Liver (tissue), 9 donors: ENCODE data around the gene MYL6. TPM values are rescaled to one million over a fixed set of nuclear protein-coding genes. Genes with fewer than 3 reads are reported as not detected.

Experiments used
- DNase-seq: peaks from one replicate; pipeline ENCODE4 v3.0.0-alpha.2; 2017; ENCODE audit warnings: low spot score
- H3K27ac ChIP-seq, 2 donors: one replicate each; pipeline ENCODE4 v1.7.0; 2013; ENCODE audit warnings: inconsistent platforms in 2 of 2, low read length in 2 of 2, control low read depth in 1 of 2, low read depth in 1 of 2, mild to moderate bottlenecking in 1 of 2
- H3K27me3 ChIP-seq, 4 donors: one replicate each; pipeline versions ENCODE4 v1.6.1 to v1.7.0; 2013; ENCODE audit warnings: low read length in 3 of 4, inconsistent platforms in 1 of 4, mild to moderate bottlenecking in 1 of 4, moderate library complexity in 1 of 4; ENCODE audit not compliant: control insufficient read depth in 4 of 4, insufficient read depth in 4 of 4
- H3K36me3 ChIP-seq, 4 donors: one replicate each; pipeline versions ENCODE4 v1.6.1 to v1.7.0; 2013; ENCODE audit warnings: low read length in 3 of 4, mild to moderate bottlenecking in 3 of 4, low read depth in 1 of 4, moderate library complexity in 1 of 4; ENCODE audit not compliant: control insufficient read depth in 4 of 4, insufficient read depth in 3 of 4
- H3K4me1 ChIP-seq, 4 donors: one replicate each; pipeline versions ENCODE4 v1.6.1 to v1.7.0; 2013; ENCODE audit warnings: low read length in 3 of 4, mild to moderate bottlenecking in 3 of 4, moderate library complexity in 1 of 4; ENCODE audit not compliant: control insufficient read depth in 4 of 4, insufficient read depth in 4 of 4
- H3K4me3 ChIP-seq, 3 donors: one replicate each; pipeline versions ENCODE4 v1.6.1 to v1.7.0; 2013; ENCODE audit warnings: low read length in 3 of 3, control low read depth in 1 of 3, low read depth in 1 of 3, mild to moderate bottlenecking in 1 of 3
- H3K9ac ChIP-seq, 2 donors: one replicate each; pipeline ENCODE4 v1.7.0; 2013; ENCODE audit warnings: low read length in 2 of 2, mild to moderate bottlenecking in 2 of 2, moderate library complexity in 2 of 2, control low read depth in 1 of 2, low read depth in 1 of 2
- H3K9me3 ChIP-seq, 4 donors: one replicate each; pipeline versions ENCODE4 v1.6.1 to v1.7.0; 2013; ENCODE audit warnings: low read length in 3 of 4; ENCODE audit not compliant: control insufficient read depth in 4 of 4
- EGR1 ChIP-seq, 2 donors: IDR thresholded peaks; 2 replicates each; pipeline ENCODE4 v1.6.1; 2016 to 2018; ENCODE audit warnings: antibody characterized with exemption in 2 of 2, low read depth in 2 of 2
- FOXA1 ChIP-seq: IDR thresholded peaks from 2 replicates; pipeline ENCODE4 v1.6.1; 2016; ENCODE audit warnings: antibody characterized with exemption
- FOXA2 ChIP-seq: IDR thresholded peaks from 2 replicates; pipeline ENCODE4 v1.6.1; 2016; ENCODE audit warnings: antibody characterized with exemption
- GABPA ChIP-seq, 2 donors: IDR thresholded peaks in 1 of 2; conservative IDR thresholded peaks in 1 of 2; 2 replicates each; pipeline ENCODE4 v1.6.1; 2016; ENCODE audit warnings: antibody characterized with exemption in 2 of 2, mild to moderate bottlenecking in 1 of 2, moderate library complexity in 1 of 2
- HNF4A ChIP-seq, 2 donors: conservative IDR thresholded peaks; 2 replicates each; pipeline ENCODE4 v1.6.1; 2016; ENCODE audit warnings: antibody characterized with exemption in 2 of 2, mild to moderate bottlenecking in 2 of 2
- HNF4G ChIP-seq: IDR thresholded peaks from 2 replicates; pipeline ENCODE4 v1.6.1; 2016; ENCODE audit warnings: antibody characterized with exemption
- JUND ChIP-seq, 2 donors: IDR thresholded peaks; 2 replicates each; pipeline ENCODE4 v1.6.1; 2016; ENCODE audit warnings: antibody characterized with exemption in 2 of 2
- NR2F2 ChIP-seq: IDR thresholded peaks from 2 replicates; pipeline ENCODE4 v1.6.1; 2016; ENCODE audit warnings: antibody characterized with exemption
- RAD21 ChIP-seq, 2 donors: IDR thresholded peaks; 2 replicates each; pipeline ENCODE4 v1.6.1; 2016; ENCODE audit warnings: antibody characterized with exemption in 2 of 2, mild to moderate bottlenecking in 2 of 2
- REST ChIP-seq: IDR thresholded peaks from 2 replicates; pipeline ENCODE4 v1.6.1; 2016; ENCODE audit warnings: antibody characterized with exemption, mild to moderate bottlenecking
- RXRA ChIP-seq, 2 donors: IDR thresholded peaks; 2 replicates each; pipeline ENCODE4 v1.6.1; 2017 to 2018; ENCODE audit warnings: antibody characterized with exemption in 2 of 2, mild to moderate bottlenecking in 1 of 2
- SP1 ChIP-seq: IDR thresholded peaks from 2 replicates; pipeline ENCODE4 v1.6.1; 2018; ENCODE audit warnings: antibody characterized with exemption, mild to moderate bottlenecking
- YY1 ChIP-seq: IDR thresholded peaks from 2 replicates; pipeline ENCODE4 v1.6.1; 2016; ENCODE audit warnings: antibody characterized with exemption, mild to moderate bottlenecking
- WGBS: extraction: QIAGEN DNeasy Blood & Tissue Kit; methylation state at CpG from one replicate; pipeline ENCODE4 v1.1.7; 2013; 5-methylcytosine and 5-hydroxymethylcytosine counted together
- polyA plus RNA-seq, 2 donors: library from polyadenylated mRNA; stranded (reverse) in 1 of 2; unstranded in 1 of 2; fragments of 200-250 nt in 1 of 2; fragments of >200 nt in 1 of 2; fragmentation: Nextera tagmentation in 1 of 2; extraction: Ambion mirVana in 1 of 2; gene quantifications; one replicate each; pipeline versions ENCODE4 v1.2.1 to v1.2.3, GENCODE V29; 2013 to 2015
- total RNA-seq, 2 donors: library from RNA; depleted of rRNA; stranded (reverse); fragments of >200 nt; gene quantifications; one replicate each; pipeline ENCODE4 v1.2.3, GENCODE V29; 2014
- TF ChIP-seq, protein P1 (sequence below): IDR thresholded peaks from 2 replicates; pipeline ENCODE4 v1.6.1; 2016; ENCODE audit warnings: antibody characterized with exemption
- TF ChIP-seq, protein P2 (sequence below): fragments of 150-350 bp; IDR thresholded peaks from 2 replicates; pipeline ENCODE4 v1.5.1; 2017; ENCODE audit warnings: improper control_type of control experiment, low read depth, low read length; ENCODE audit not compliant: missing input control
- TF ChIP-seq, protein P3 (sequence below): IDR thresholded peaks from 2 replicates; pipeline ENCODE4 v1.6.1; 2016; ENCODE audit warnings: antibody characterized with exemption
- donor health status: healthy.
- donor health status: healthy.
- donor health status: healthy.
- donor health status: healthy.
- donor health status: healthy.

The MYL6 gene
- total and polyA plus RNA-seq, 4 donors: 298 to 975 (median 624) TPM

DNA sequence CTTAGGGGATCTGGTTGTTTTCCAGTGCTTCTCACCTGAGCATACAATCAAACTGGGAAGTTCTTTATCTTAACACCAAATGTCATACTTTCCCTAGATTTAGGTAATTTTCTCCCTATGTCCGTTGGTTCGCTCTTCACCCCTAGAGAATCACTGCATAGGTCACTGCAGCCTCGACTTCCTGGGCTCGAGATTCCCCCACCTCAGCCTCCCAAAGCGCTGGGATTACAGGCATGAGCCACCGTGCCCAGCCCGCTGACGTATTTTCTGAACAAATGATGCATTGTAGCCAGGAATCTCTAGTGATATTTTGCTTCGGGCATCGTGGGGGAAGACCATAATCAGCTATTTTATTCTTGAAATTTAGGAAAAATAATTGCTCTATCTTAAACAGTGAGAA lies 42.8 kb upstream of the MYL6 start:
- Histone ChIP-seq H3K9me3 (no peaks in the 10 kb centered on the region), H3K9ac (peak overlapping the region; percentile 69 to 98), H3K36me3 (peaks cover 6 to 30% (median 23%) of the 10 kb centered on the region in 4 donors), H3K27ac (peak overlapping the region; percentile 93 to 96), H3K4me3 (peak overlapping the region in 2 of 3 donors; percentile 49 to 97), H3K27me3 (no peaks in the 10 kb centered on the region), H3K4me1 (peaks cover 13 to 28% (median 19%) of the 10 kb centered on the region in 4 donors)
- no peak for DNase-seq
- WGBS: 49% methylated on average over 10 of the region's 10 CpGs
- no peak for TF ChIP-seq RAD21 (IDR thresholded peaks at IDR 0.05)
- TF ChIP-seq HNF4G: no peak
- TF ChIP-seq HNF4A (conservative IDR thresholded peaks at IDR 0.05): no peak
- no peak for TF ChIP-seq YY1
- TF ChIP-seq REST: no peak
- TF ChIP-seq JUND (IDR thresholded peaks at IDR 0.05): no peak
- TF ChIP-seq, protein P1, sequence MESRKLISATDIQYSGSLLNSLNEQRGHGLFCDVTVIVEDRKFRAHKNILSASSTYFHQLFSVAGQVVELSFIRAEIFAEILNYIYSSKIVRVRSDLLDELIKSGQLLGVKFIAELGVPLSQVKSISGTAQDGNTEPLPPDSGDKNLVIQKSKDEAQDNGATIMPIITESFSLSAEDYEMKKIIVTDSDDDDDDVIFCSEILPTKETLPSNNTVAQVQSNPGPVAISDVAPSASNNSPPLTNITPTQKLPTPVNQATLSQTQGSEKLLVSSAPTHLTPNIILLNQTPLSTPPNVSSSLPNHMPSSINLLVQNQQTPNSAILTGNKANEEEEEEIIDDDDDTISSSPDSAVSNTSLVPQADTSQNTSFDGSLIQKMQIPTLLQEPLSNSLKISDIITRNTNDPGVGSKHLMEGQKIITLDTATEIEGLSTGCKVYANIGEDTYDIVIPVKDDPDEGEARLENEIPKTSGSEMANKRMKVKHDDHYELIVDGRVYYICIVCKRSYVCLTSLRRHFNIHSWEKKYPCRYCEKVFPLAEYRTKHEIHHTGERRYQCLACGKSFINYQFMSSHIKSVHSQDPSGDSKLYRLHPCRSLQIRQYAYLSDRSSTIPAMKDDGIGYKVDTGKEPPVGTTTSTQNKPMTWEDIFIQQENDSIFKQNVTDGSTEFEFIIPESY: no peak
- TF ChIP-seq, protein P2, sequence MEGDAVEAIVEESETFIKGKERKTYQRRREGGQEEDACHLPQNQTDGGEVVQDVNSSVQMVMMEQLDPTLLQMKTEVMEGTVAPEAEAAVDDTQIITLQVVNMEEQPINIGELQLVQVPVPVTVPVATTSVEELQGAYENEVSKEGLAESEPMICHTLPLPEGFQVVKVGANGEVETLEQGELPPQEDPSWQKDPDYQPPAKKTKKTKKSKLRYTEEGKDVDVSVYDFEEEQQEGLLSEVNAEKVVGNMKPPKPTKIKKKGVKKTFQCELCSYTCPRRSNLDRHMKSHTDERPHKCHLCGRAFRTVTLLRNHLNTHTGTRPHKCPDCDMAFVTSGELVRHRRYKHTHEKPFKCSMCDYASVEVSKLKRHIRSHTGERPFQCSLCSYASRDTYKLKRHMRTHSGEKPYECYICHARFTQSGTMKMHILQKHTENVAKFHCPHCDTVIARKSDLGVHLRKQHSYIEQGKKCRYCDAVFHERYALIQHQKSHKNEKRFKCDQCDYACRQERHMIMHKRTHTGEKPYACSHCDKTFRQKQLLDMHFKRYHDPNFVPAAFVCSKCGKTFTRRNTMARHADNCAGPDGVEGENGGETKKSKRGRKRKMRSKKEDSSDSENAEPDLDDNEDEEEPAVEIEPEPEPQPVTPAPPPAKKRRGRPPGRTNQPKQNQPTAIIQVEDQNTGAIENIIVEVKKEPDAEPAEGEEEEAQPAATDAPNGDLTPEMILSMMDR: no peak
- TF ChIP-seq GABPA (IDR thresholded peaks at IDR 0.05 in 1 of 2, conservative IDR thresholded peaks at IDR 0.05 in 1 of 2): no peak

DNA sequence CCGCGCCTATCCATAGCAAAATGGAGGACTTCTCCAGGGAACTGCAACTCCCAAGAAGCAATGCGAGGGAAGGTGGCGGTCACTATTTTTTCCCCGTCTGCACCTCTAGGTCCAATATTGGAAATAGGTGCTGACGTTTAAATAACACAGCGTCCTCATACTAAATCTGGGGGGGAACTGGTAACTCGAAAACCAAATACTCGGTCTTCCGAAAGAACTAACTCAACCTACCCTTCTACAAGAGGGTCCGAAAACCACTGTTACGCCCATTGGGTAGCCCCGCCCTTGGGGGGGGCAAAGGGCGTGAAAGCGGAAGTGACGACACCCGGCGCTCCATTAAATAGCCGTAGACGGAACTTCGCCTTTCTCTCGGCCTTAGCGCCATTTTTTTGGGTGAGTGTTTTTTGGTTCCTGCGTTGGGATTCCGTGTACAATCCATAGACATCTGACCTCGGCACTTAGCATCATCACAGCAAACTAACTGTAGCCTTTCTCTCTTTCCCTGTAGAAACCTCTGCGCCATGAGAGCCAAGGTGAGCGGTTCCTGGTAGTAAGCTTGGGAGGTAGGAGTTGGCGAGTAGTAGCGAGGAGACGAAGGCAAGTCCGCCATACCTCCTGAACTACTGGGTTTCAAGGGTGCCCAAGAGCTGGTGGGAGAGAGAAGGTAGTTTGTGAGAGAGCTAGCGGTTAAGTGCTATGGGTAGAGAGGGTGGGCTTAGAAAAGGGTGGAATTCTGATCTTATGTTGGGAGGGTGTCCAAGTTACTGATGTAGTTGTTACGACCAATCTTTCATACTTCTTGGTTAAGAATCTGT lies 41.7 kb upstream of the MYL6 start, which contains the start of gene RPL41:
TSS of gene RPL41 (plus strand) at position 367 of the 815 bp plus-strand sequence.
- peak; percentile 98 for DNase-seq
- peak within 1 kb of the TSS; percentile 69 to 98 for H3K9ac ChIP-seq
- peak within 1 kb of the TSS; percentile 49 to 97 (median 95) for H3K4me3 ChIP-seq
- H3K36me3 ChIP-seq: peaks cover 3 to 19% (median 11%) of the 10 kb centered on the region in 4 donors
- H3K27me3 ChIP-seq: no peaks in the 10 kb centered on the region
- H3K27ac ChIP-seq: peak within 1 kb of the TSS; percentile 93 to 96
- H3K9me3 ChIP-seq: no peaks in the 10 kb centered on the region
- H3K4me1 ChIP-seq: peaks cover 22 to 40% (median 30%) of the 10 kb centered on the region in 4 donors
- WGBS: under 1% methylated on average over 34 of the region's 34 CpGs
- peak; percentile 28 for TF ChIP-seq FOXA1
- TF ChIP-seq HNF4A (conservative IDR thresholded peaks at IDR 0.05): peak; percentile 52 to 61
- peak; percentile 4 to 35 for TF ChIP-seq RXRA (IDR thresholded peaks at IDR 0.05)
- TF ChIP-seq JUND (IDR thresholded peaks at IDR 0.05): peak; percentile 41 to 55
- TF ChIP-seq, protein P1: peak; percentile 49
- TF ChIP-seq SP1: peak; percentile 69
- peak; percentile 21 to 49 for TF ChIP-seq EGR1 (IDR thresholded peaks at IDR 0.05; ENCODE audit: low read depth in 2 of 2)
- TF ChIP-seq GABPA (IDR thresholded peaks at IDR 0.05 in 1 of 2, conservative IDR thresholded peaks at IDR 0.05 in 1 of 2): peak; percentile 96
- peak; percentile 98 for TF ChIP-seq YY1
- TF ChIP-seq RAD21 (IDR thresholded peaks at IDR 0.05): peak in 1 of 2 donors; percentile 33
- TF ChIP-seq FOXA2: no peak
- TF ChIP-seq, protein P2: no peak
- TF ChIP-seq NR2F2: peak; percentile 60
- TF ChIP-seq HNF4G: no peak
- TF ChIP-seq, protein P3, sequence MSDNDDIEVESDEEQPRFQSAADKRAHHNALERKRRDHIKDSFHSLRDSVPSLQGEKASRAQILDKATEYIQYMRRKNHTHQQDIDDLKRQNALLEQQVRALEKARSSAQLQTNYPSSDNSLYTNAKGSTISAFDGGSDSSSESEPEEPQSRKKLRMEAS: peak; percentile 49
